Upper lobe of left lung (tissue), 4 donors: ENCODE measurements around the gene MCF2L.

Source experiments
- POLR2A ChIP-seq, 4 donors: fragments of 450-650 bp; IDR thresholded peaks; one replicate each; pipeline ENCODE4 v1.5.1; 2016 to 2017; ENCODE audit warnings: antibody characterized with exemption in 4 of 4, mild to moderate bottlenecking in 2 of 4
- POLR2AphosphoS5 ChIP-seq, 2 donors: sonication (generic); formaldehyde crosslinking; IDR thresholded peaks; one replicate each; pipeline ENCODE4 v1.5.1; 2017; ENCODE audit warnings: antibody characterized with exemption in 2 of 2
- TF ChIP-seq, protein P1 (sequence below), 6 experiments: fragments of 450-650 bp in 4 of 6; fragments of 200-600 bp in 2 of 6; sonication (generic) in 2 of 6; IDR thresholded peaks; one replicate each; pipeline ENCODE4 v1.5.1; 2016 to 2019; ENCODE audit warnings: antibody characterized with exemption in 6 of 6

GRCh38 chr13:113096052-113096744, 127.2 kb downstream of the MCF2L start:
- TF ChIP-seq, protein P1, sequence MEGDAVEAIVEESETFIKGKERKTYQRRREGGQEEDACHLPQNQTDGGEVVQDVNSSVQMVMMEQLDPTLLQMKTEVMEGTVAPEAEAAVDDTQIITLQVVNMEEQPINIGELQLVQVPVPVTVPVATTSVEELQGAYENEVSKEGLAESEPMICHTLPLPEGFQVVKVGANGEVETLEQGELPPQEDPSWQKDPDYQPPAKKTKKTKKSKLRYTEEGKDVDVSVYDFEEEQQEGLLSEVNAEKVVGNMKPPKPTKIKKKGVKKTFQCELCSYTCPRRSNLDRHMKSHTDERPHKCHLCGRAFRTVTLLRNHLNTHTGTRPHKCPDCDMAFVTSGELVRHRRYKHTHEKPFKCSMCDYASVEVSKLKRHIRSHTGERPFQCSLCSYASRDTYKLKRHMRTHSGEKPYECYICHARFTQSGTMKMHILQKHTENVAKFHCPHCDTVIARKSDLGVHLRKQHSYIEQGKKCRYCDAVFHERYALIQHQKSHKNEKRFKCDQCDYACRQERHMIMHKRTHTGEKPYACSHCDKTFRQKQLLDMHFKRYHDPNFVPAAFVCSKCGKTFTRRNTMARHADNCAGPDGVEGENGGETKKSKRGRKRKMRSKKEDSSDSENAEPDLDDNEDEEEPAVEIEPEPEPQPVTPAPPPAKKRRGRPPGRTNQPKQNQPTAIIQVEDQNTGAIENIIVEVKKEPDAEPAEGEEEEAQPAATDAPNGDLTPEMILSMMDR (IDR thresholded peaks at IDR 0.05): no peak
- TF ChIP-seq POLR2A (IDR thresholded peaks at IDR 0.05) (no peak), POLR2AphosphoS5 (IDR thresholded peaks at IDR 0.05) (no peak)
